Memory B cell (primary cell): ENCODE results near the gene TCF25.
"Not testable (repeated sequence)": the region's sequence is repeated elsewhere in the genome, so short reads cannot be mapped to it uniquely, and the experiment has no call there.

Experiments
- ATAC-seq: fragments of 150-1000 bp; cut with Tn5 transposase; 2 replicates; pipeline ENCODE4 v1.10.0; 2021; ENCODE audit warnings: low read depth, mild to moderate bottlenecking, moderate library complexity
- DNase-seq, 2 donors: peaks; one replicate each; pipeline ENCODE4 v3.0.0; 2022; ENCODE audit warnings: low spot score in 2 of 2
- H3K27ac Mint-ChIP-seq: one replicate; pipeline ENCODE4 v1.8.0; 2022; ENCODE audit warnings: mild to moderate bottlenecking, moderate library complexity, mixed read lengths
- H3K27me3 Mint-ChIP-seq: one replicate; pipeline ENCODE4 v1.8.0; 2022; ENCODE audit warnings: mixed read lengths
- H3K36me3 Mint-ChIP-seq: one replicate; pipeline ENCODE4 v1.8.0; 2022; ENCODE audit warnings: mild to moderate bottlenecking, mixed read lengths
- H3K4me1 Mint-ChIP-seq: one replicate; pipeline ENCODE4 v1.8.0; 2022; ENCODE audit warnings: mixed read lengths
- H3K4me3 Mint-ChIP-seq: one replicate; pipeline ENCODE4 v1.8.0; 2022; ENCODE audit warnings: mild to moderate bottlenecking, moderate library complexity, mixed read lengths
- H3K9me3 Mint-ChIP-seq: one replicate; pipeline ENCODE4 v1.8.0; 2022; ENCODE audit warnings: mixed read lengths

The TCF25 gene

GRCh38 chr16:89836484-89836883 lies 36.9 kb upstream of the TCF25 start:
- not testable (repeated sequence) for H3K27ac Mint-ChIP-seq, DNase-seq, ATAC-seq, H3K9me3 Mint-ChIP-seq, H3K4me3 Mint-ChIP-seq, H3K36me3 Mint-ChIP-seq, H3K4me1 Mint-ChIP-seq
- peaks cover 11% of the 10 kb centered on the region for H3K27me3 Mint-ChIP-seq

- no peak for DNase-seq
- H3K27me3 Mint-ChIP-seq: peaks cover 6% of the 10 kb centered on the region
- no peak overlapping the region for H3K27ac Mint-ChIP-seq
- no peak for ATAC-seq
- no peaks in the 10 kb centered on the region for H3K9me3 Mint-ChIP-seq
- peak overlapping the region; percentile 67 for H3K4me3 Mint-ChIP-seq
- peaks cover 3% of the 10 kb centered on the region for H3K4me1 Mint-ChIP-seq
- H3K36me3 Mint-ChIP-seq: no peaks in the 10 kb centered on the region
Measured at GRCh38 chr16:89837014-89837546, 36.3 kb upstream of the TCF25 start.

- Mint-ChIP-seq H3K4me1 (peaks cover 12% of the 10 kb centered on the region), H3K36me3 (no peaks in the 10 kb centered on the region), H3K4me3 (no peak overlapping the region), H3K9me3 (no peaks in the 10 kb centered on the region), H3K27ac (no peak overlapping the region), H3K27me3 (peaks cover 8% of the 10 kb centered on the region)
- peak; percentile 81 for ATAC-seq
- no peak for DNase-seq
Measured at GRCh38 chr16:89841275-89841674, 32.1 kb upstream of the TCF25 start.

GRCh38 chr16:89842471-89843408 lies 30.7 kb upstream of the TCF25 start:
- Mint-ChIP-seq H3K27me3 (peaks cover 8% of the 10 kb centered on the region), H3K36me3 (no peaks in the 10 kb centered on the region), H3K4me3 (no peak overlapping the region), H3K27ac (no peak overlapping the region), H3K9me3 (no peaks in the 10 kb centered on the region), H3K4me1 (peaks cover 12% of the 10 kb centered on the region)
- DNase-seq: no peak
- ATAC-seq: no peak

- ATAC-seq (no peak), DNase-seq (no peak)
- Mint-ChIP-seq H3K27me3 (peaks cover 8% of the 10 kb centered on the region), H3K4me1 (peaks cover 11% of the 10 kb centered on the region), H3K4me3 (no peak overlapping the region), H3K9me3 (no peaks in the 10 kb centered on the region), H3K36me3 (no peaks in the 10 kb centered on the region), H3K27ac (no peak overlapping the region)
Measured at GRCh38 chr16:89843409-89844350, 29.7 kb upstream of the TCF25 start.

GRCh38 chr16:89844739-89845339 lies 28.6 kb upstream of the TCF25 start:
- Mint-ChIP-seq H3K36me3 (no peaks in the 10 kb centered on the region), H3K27me3 (peaks cover 8% of the 10 kb centered on the region), H3K9me3 (no peaks in the 10 kb centered on the region), H3K4me3 (no peak overlapping the region), H3K4me1 (peaks cover 9% of the 10 kb centered on the region), H3K27ac (no peak overlapping the region)
- DNase-seq (no peak), ATAC-seq (no peak)

- no peak overlapping the region for H3K27ac Mint-ChIP-seq
- no peaks in the 10 kb centered on the region for H3K9me3 Mint-ChIP-seq
- H3K27me3 Mint-ChIP-seq: peaks cover 8% of the 10 kb centered on the region
- ATAC-seq (peak; percentile 19), DNase-seq (no peak)
- H3K4me3 Mint-ChIP-seq: no peak overlapping the region
- H3K4me1 Mint-ChIP-seq: peaks cover 9% of the 10 kb centered on the region
- H3K36me3 Mint-ChIP-seq: no peaks in the 10 kb centered on the region
Measured at GRCh38 chr16:89845417-89845816, 28.0 kb upstream of the TCF25 start.

- DNase-seq (no peak), ATAC-seq (no peak)
- no peaks in the 10 kb centered on the region for H3K36me3 Mint-ChIP-seq
- no peak overlapping the region for H3K4me3 Mint-ChIP-seq
- H3K4me1 Mint-ChIP-seq: peaks cover 9% of the 10 kb centered on the region
- H3K27me3 Mint-ChIP-seq: peaks cover 10% of the 10 kb centered on the region
- no peak overlapping the region for H3K27ac Mint-ChIP-seq
- H3K9me3 Mint-ChIP-seq: no peaks in the 10 kb centered on the region
Measured at GRCh38 chr16:89847051-89847939, 26.1 kb upstream of the TCF25 start.

- Mint-ChIP-seq H3K4me3 (no peak overlapping the region), H3K9me3 (peaks cover 1% of the 10 kb centered on the region), H3K4me1 (peaks cover 10% of the 10 kb centered on the region), H3K36me3 (peaks cover 2% of the 10 kb centered on the region), H3K27me3 (peaks cover 11% of the 10 kb centered on the region), H3K27ac (no peak overlapping the region)
- no peak for ATAC-seq
- no peak for DNase-seq
Measured at GRCh38 chr16:89847940-89848297, 25.5 kb upstream of the TCF25 start.

GRCh38 chr16:89848974-89849373 lies 24.4 kb upstream of the TCF25 start:
- DNase-seq (no peak), ATAC-seq (no peak)
- Mint-ChIP-seq H3K9me3 (peaks cover 2% of the 10 kb centered on the region), H3K4me3 (no peak overlapping the region), H3K27ac (no peak overlapping the region), H3K36me3 (peaks cover 3% of the 10 kb centered on the region), H3K27me3 (peaks cover 14% of the 10 kb centered on the region), H3K4me1 (peaks cover 12% of the 10 kb centered on the region)

GRCh38 chr16:89853306-89853993 lies 19.9 kb upstream of the TCF25 start:
- peaks cover 2% of the 10 kb centered on the region for H3K9me3 Mint-ChIP-seq
- peaks cover 12% of the 10 kb centered on the region for H3K27me3 Mint-ChIP-seq
- H3K27ac Mint-ChIP-seq: no peak overlapping the region
- DNase-seq (no peak), ATAC-seq (no peak)
- no peak overlapping the region for H3K4me3 Mint-ChIP-seq
- peaks cover 3% of the 10 kb centered on the region for H3K36me3 Mint-ChIP-seq
- H3K4me1 Mint-ChIP-seq: peaks cover 3% of the 10 kb centered on the region

- H3K27me3 Mint-ChIP-seq: peaks cover 19% of the 10 kb centered on the region
- DNase-seq (no peak), ATAC-seq (no peak)
- no peak overlapping the region for H3K27ac Mint-ChIP-seq
- peaks cover 2% of the 10 kb centered on the region for H3K9me3 Mint-ChIP-seq
- H3K36me3 Mint-ChIP-seq: peaks cover 3% of the 10 kb centered on the region
- H3K4me1 Mint-ChIP-seq: peaks cover 3% of the 10 kb centered on the region
- no peak overlapping the region for H3K4me3 Mint-ChIP-seq
Measured at GRCh38 chr16:89855301-89855945, 18.0 kb upstream of the TCF25 start.
